ENCODE results near the gene SOX2. TPM values are rescaled to one million over a fixed set of nuclear protein-coding genes. Genes with fewer than 3 reads are reported as not detected.

SOX2 gene
- total RNA-seq, 1 experiment from 2014 or later, result not detected

DNA sequence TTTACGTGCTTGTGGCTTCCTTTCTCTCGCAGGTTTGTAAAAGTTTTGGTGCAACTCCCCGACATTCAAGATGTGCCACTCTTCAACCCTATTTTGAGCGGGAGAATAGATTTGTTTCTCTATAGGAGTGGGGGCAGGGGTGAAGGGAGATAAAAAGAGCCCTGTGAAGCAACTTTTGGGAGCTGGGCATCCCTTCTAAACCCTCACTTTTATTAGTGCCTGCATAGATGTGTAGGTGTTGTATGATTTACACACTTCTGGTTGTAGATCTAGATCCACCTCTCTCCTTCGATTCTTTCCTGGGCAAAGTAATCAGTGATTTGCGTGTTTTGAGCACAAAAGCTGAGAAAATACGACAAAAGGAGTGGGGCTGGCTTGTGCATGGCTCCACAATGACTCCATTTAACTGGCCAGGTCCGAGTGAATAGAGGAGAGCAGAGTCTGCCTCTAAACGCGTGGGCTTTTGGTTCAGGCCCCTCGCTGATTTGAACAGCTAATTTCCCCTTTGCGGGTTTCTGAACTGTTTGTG, 17.7 kb downstream of the SOX2 start:
- Histone ChIP-seq H3K27ac (ENCODE audit: low read length) (no peak overlapping the region), H3K36me3 (ENCODE audit: low read depth, low read length) (no peaks in the 10 kb centered on the region), H3F3A (ENCODE audit: low read length, unreplicated experiment) (no peaks in the 10 kb centered on the region), H3K4me3 (ENCODE audit: low read length) (no peak overlapping the region), H3K79me2 (ENCODE audit: low read length) (no peaks in the 10 kb centered on the region), H3K9ac (ENCODE audit: low read length) (no peak overlapping the region), H3K27me3 (ENCODE audit: low read length) (peaks cover 86% of the 10 kb centered on the region), H3K4me2 (ENCODE audit: low read length) (no peak overlapping the region), H3K9me2 (replicated peaks; ENCODE audit: low read length) (no peaks in the 10 kb centered on the region), H3K4me1 (ENCODE audit: insufficient read depth, low read length) (no peaks in the 10 kb centered on the region), H2AFZ (ENCODE audit: low read length) (no peak overlapping the region), H4K20me1 (ENCODE audit: low read length) (no peaks in the 10 kb centered on the region), H3K9me3 (ENCODE audit: low read length) (no peaks in the 10 kb centered on the region)
- BruUV-seq (replicated peaks), result no TSS peak
- DNase-seq (no peak), ATAC-seq (no peak)
- ChIA-PET POLR2A (ENCODE audit: unreplicated experiment) (interaction anchor here (0.6 kb wide), 1 partner anchor 737 kb away, joined by 10 read pairs; no protein-coding TSS in a partner anchor), CTCF (no interaction called here)
- intact Hi-C loops (cut with micrococcal nuclease), result no loop called here
- TF ChIP-seq EZH2 (IDR thresholded peaks at IDR 0.05; ENCODE audit: low read length, unreplicated experiment) (no peak), EZH2phosphoT487 (IDR thresholded peaks at IDR 0.05; ENCODE audit: borderline replicate concordance, low read length) (no peak)
- TF ChIP-seq, protein P1, sequence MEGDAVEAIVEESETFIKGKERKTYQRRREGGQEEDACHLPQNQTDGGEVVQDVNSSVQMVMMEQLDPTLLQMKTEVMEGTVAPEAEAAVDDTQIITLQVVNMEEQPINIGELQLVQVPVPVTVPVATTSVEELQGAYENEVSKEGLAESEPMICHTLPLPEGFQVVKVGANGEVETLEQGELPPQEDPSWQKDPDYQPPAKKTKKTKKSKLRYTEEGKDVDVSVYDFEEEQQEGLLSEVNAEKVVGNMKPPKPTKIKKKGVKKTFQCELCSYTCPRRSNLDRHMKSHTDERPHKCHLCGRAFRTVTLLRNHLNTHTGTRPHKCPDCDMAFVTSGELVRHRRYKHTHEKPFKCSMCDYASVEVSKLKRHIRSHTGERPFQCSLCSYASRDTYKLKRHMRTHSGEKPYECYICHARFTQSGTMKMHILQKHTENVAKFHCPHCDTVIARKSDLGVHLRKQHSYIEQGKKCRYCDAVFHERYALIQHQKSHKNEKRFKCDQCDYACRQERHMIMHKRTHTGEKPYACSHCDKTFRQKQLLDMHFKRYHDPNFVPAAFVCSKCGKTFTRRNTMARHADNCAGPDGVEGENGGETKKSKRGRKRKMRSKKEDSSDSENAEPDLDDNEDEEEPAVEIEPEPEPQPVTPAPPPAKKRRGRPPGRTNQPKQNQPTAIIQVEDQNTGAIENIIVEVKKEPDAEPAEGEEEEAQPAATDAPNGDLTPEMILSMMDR (conservative IDR thresholded peaks at IDR 0.05; ENCODE audit: low read depth, low read length), result no peak

DNA sequence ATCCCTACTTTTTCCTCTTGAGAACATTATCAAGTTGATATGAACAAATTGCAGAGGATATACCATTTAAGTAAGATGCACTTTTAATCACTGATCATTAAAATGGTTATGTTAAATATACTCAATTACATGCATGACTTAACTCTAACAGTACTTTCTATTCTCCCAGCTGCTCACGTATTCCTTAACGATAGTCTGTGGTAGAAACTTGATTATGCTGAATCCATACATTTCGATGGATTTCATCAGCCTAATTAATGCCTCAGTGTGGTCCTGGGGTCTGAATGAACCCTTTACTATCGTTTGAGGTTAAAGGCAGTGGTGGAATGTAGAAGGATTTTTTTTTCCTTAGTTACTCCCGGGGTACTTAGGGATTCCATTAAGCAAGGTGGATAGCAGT, 18.6 kb downstream of the SOX2 start:
- BruUV-seq (replicated peaks), result no TSS peak
- no peak for DNase-seq
- H3K4me3 ChIP-seq (ENCODE audit: low read length), result no peak overlapping the region

DNA sequence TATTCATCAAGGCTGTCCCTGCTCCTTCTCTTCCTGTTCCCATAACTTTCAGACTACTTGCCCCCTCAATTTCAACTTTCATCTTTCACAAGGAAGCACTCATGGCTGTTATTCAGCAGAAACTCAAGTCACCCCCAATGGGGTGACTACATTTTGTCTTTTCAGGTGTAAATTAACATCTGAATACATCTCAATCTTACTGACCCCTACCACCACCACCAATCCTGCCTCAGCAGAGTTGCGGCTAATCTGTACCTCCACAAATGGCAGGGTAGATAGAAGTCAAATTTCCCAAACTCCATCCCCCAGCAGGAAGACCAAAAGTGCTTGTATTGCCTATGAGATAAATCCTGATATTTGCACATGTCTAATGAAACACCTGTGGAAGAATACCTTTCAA, 19.2 kb downstream of the SOX2 start:
- Histone ChIP-seq H3K4me2 (ENCODE audit: low read length) (no peak overlapping the region), H3K9ac (ENCODE audit: low read length) (no peak overlapping the region), H2AFZ (ENCODE audit: low read length) (no peak overlapping the region), H3K27me3 (ENCODE audit: low read length) (peaks cover 90% of the 10 kb centered on the region), H3K79me2 (ENCODE audit: low read length) (no peaks in the 10 kb centered on the region), H3K4me3 (ENCODE audit: low read length) (no peak overlapping the region), H3K4me1 (ENCODE audit: insufficient read depth, low read length) (no peaks in the 10 kb centered on the region), H3F3A (ENCODE audit: low read length, unreplicated experiment) (no peaks in the 10 kb centered on the region), H3K9me3 (ENCODE audit: low read length) (no peaks in the 10 kb centered on the region), H3K9me2 (replicated peaks; ENCODE audit: low read length) (no peaks in the 10 kb centered on the region), H3K36me3 (ENCODE audit: low read depth, low read length) (no peaks in the 10 kb centered on the region), H4K20me1 (ENCODE audit: low read length) (no peaks in the 10 kb centered on the region), H3K27ac (ENCODE audit: low read length) (no peak overlapping the region)
- intact Hi-C loops (cut with micrococcal nuclease), result no loop called here
- POLR2A ChIA-PET (ENCODE audit: unreplicated experiment), result no interaction called here
- CTCF ChIA-PET, result no interaction called here
- DNase-seq (no peak), ATAC-seq (no peak)
- TF ChIP-seq EZH2phosphoT487 (IDR thresholded peaks at IDR 0.05; ENCODE audit: borderline replicate concordance, low read length), result no peak
- no TSS peak for BruUV-seq (replicated peaks)

More for the DNA sequence above, 18.6 kb downstream of the SOX2 start:
- H2AFZ ChIP-seq (ENCODE audit: low read length), result no peak overlapping the region
- no peaks in the 10 kb centered on the region for H3K9me2 ChIP-seq (replicated peaks; ENCODE audit: low read length)
- TF ChIP-seq, protein P1 (conservative IDR thresholded peaks at IDR 0.05; ENCODE audit: low read depth, low read length), result no peak
- TF ChIP-seq EZH2 (IDR thresholded peaks at IDR 0.05; ENCODE audit: low read length, unreplicated experiment), result no peak
- TF ChIP-seq EZH2phosphoT487 (IDR thresholded peaks at IDR 0.05; ENCODE audit: borderline replicate concordance, low read length), result no peak
- no peak overlapping the region for H3K4me2 ChIP-seq (ENCODE audit: low read length)
- no peaks in the 10 kb centered on the region for H3K9me3 ChIP-seq (ENCODE audit: low read length)
- no peak for ATAC-seq
- intact Hi-C loops (cut with micrococcal nuclease), result no loop called here
- ChIA-PET CTCF (no interaction called here), POLR2A (ENCODE audit: unreplicated experiment) (no interaction called here)
- H4K20me1 ChIP-seq (ENCODE audit: low read length), result no peaks in the 10 kb centered on the region
- H3F3A ChIP-seq (ENCODE audit: low read length, unreplicated experiment), result no peaks in the 10 kb centered on the region
- H3K36me3 ChIP-seq (ENCODE audit: low read depth, low read length), result no peaks in the 10 kb centered on the region
- H3K27me3 ChIP-seq (ENCODE audit: low read length), result peaks cover 86% of the 10 kb centered on the region
- H3K4me1 ChIP-seq (ENCODE audit: insufficient read depth, low read length), result no peaks in the 10 kb centered on the region
- no peaks in the 10 kb centered on the region for H3K79me2 ChIP-seq (ENCODE audit: low read length)
- H3K27ac ChIP-seq (ENCODE audit: low read length), result no peak overlapping the region
- no peak overlapping the region for H3K9ac ChIP-seq (ENCODE audit: low read length)

Measured in PC-3 (cell line).